Embryonic facial prominence (tissue), 1 donor: ENCODE data around the gene C3orf18.

ENCODE experiments used
- DNase-seq: peaks from one replicate; pipeline ENCODE4 v3.0.0-alpha.2; 2016; ENCODE audit errors: extremely low spot score

C3orf18 gene

DNA sequence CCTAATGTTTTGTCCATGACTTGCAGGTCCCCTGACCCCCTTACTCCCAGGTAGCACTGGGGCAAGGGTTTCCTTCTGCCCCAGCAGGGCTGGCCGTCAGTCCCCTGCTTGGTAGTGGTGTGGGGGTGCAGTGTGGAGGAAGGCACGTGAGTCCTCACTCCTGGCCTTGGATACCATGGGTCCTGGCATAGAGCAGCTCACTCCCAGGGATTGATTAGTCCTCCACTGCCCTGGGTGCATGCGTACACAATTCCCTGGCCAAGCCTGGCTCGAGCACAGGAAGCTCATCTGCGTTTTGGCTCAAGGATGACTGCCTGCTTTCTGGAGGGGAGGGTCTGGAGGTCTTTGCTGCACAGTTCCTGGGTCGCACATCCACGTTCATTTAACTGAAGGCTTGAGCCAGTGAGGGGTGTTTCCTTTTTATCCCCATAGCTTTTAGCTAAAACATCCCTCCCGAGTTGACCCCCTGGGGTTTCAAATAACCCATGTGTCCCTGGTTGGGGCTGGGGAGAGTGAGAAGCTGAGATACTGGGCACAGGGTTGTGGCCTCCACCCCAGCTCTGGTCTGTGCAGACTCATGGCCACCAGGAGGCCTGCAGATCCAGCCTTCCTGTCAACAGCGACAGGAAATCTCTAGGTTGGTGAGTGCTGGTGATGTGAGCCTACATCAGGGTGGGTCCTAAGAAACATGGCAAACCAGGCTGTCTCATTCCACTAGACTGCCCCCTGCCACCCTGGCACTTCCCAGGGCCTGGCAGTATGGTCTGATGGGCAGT is 13.3 kb upstream of the C3orf18 start:
- no peak for DNase-seq

DNA sequence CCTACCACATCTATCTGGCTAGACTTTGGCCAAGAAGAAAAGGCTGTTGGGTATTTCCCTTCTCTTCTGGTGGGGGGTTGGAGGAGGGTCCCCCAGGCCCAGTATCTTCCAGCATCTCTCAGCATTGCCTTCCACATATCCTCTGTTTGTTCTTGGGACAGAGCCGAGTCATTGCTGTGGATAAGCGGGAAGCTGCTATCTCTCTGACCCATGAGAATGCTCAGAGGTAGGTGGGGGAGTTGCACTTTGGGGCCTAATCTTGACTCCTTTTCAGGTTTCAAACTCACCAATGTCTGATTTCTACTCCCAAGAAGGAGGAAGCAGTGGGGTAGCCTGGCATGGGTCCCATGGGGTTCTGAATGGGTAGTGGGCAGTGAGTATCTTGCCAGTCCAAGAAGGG is 9.8 kb upstream of the C3orf18 start:
- DNase-seq: no peak

GRCh38 chr3:50575372-50575771 is 7.8 kb upstream of the C3orf18 start:
- DNase-seq: no peak

DNA sequence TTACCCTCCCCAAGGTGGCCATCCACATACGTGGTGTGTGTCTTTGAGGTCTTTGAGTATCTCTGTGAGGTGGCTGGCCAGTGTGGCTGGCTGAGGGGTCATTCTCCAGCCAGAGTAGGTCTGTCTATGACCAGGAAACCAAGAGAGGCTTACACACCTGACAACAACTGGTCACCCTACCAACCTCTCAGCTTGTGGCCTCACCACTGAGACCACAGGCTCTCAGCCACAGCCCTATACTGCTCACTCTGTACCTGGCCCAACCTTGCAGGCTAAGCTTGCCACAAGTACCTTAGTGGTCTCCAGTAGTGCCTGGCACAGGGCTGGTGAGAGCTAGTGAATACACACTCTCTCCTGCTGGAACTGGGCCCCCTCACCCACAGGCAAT is 6.9 kb upstream of the C3orf18 start:
- no peak for DNase-seq

- DNase-seq: no peak
Measured at GRCh38 chr3:50573566-50574443, 6.3 kb upstream of the C3orf18 start.

GRCh38 chr3:50572801-50573371 is 5.3 kb upstream of the C3orf18 start:
- DNase-seq: no peak

DNA sequence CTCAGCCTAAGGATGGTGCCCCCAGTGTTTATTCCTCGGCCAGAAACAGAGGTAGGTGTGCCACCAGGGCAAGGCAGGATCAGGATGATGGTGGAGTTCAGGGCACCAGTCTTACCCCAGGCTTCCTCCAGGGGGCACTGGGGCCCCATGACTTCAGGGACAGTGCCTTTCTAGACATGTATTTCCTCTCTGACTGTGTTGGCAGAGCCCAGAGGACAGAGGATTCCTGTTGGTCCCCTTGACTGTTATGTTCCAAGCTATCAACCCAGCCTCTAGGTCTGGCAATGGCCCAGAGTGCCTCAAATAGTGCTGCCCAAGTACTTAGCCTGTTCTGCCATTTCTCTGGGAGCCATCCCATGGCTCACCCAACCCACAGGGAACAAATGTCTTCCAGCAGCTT is 4.6 kb upstream of the C3orf18 start:
- DNase-seq: no peak

DNA sequence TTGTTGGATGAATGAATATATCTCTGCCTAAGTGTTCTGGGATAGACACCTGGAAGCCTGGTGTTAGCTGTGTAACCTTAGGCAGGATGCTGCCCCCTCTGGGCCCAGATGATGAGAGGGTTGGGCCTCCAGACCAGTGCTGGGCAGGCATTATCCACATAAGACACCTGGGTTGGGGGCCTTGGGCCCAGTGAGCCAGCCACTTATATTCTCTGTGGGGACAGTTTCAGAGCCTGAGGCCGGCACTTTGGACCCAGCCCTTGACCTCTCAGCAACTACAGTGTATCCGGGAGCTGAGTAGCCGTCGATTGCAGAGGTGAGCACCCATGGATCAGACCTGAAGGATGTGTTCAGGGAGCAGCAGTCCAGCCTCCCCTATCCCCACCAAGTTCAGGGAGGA is 3.9 kb upstream of the C3orf18 start:
- no peak for DNase-seq

GRCh38 chr3:50570508-50571279 is 3.1 kb upstream of the C3orf18 start:
- no peak for DNase-seq

DNA sequence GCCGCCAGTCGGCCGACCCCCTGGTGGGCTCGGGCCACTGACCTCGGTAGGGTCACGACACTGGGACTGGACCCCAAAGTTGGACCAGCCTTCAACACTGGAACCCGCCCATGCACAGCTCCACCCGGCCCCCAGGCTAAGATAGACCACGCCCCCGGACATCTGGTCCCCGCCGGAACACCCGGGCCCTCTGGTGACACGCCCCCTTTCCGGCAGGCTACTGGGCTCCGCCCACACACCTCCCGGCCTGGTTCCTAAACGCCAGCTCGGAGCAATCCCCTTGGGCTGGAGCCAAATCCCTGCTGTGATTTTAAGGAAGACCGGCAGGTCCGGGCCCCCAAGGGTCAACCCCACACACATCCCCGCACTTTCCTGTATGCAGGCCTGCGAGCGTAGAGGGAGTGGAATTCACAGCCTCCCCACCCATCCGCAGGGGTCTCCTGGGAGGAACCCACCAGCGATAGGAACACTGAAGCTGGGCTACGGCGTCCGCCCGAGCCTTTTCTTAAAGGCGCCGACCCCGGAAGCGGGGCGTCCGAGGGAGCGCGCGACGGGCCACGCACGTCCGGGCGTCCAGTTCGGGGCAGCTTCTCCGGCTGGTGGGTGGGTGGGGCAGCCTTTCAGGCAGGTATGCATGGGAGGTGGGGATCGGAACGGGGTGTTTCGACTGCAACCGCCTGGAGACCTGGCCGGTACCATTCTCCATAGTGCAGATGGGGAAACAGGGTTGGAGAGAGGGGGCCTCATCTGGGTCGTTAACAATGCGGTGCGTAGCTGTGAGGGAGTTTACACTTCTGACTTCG is 1.6 kb upstream of the C3orf18 start, which contains the start of gene HEMK1:
HEMK1 (plus strand) TSS at position 576 of the 803 bp plus-strand sequence. CDS start 1,583 bp downstream, outside the sequence.
- peak; percentile 84 for DNase-seq

DNA sequence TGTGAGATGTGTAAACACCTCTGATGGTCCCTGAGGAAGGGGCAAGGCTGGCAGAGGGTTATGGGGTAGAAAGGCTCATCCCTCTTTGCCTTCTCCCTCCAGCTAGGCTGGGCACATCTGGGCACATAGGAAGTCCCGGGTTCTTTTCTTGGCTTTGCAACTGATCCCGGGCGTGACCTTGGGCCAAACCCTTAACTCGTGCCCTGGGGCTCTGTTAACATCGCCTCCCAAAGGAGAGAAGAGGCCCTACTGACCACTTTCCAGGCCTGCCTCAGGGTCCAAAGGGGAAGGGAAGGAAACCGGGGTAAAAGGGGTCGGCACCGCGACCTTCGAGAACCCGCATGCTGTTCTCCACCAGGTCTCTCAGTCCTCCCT is 549 bp downstream of the C3orf18 start:
- no peak for DNase-seq

DNA sequence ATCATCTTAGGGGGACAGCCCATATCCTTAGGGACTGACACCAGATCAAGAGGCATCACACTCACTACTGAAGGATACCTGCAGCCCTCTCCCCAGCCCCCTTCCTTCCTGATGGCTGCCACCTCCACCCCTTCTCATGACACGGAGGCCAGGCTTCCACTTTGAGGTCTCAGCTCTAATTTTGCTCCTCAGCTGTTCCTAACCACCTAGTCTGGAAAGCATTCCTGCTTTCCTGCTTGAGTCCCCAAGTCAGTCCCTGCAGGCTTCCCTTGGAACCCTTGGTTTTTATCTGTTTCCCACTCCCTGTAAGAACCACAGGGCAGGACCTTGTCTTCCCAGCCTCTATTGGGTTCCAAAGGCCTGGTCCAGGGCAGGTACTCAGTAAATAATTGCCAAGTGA is 3.2 kb downstream of the C3orf18 start:
- no peak for DNase-seq

GRCh38 chr3:50563867-50564266 is 3.7 kb downstream of the C3orf18 start:
- no peak for DNase-seq

GRCh38 chr3:50562861-50563260 is 4.7 kb downstream of the C3orf18 start:
- no peak for DNase-seq

- DNase-seq: no peak
Measured at GRCh38 chr3:50559702-50560101, 7.8 kb downstream of the C3orf18 start.

- peak; percentile 59 for DNase-seq
Measured at GRCh38 chr3:50557915-50558314, 9.6 kb downstream of the C3orf18 start.

GRCh38 chr3:50557106-50557505 is 10.4 kb downstream of the C3orf18 start:
- DNase-seq: no peak

- no peak for DNase-seq
Measured at GRCh38 chr3:50554553-50554952, 13.0 kb downstream of the C3orf18 start.

DNA sequence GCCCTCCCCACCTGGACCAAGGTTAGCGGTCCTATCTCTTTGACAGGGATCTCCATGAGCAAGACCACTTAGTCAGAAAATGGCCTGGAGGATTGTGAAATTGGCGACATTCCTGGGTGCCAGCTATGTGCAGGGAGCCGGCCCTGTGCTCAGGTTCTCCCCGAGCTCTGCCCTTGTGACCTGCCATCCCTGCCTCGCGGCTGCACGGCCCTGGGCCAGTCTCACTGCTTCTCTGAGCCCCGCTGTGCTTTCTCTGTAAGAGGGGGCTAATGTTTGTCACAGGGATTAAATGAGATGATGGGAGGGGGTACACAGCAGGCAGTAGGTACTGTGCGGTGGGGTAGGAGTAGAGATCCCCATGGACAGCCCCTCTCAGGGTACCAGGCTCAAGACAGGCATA is 14.9 kb downstream of the C3orf18 start:
- no peak for DNase-seq

DNA sequence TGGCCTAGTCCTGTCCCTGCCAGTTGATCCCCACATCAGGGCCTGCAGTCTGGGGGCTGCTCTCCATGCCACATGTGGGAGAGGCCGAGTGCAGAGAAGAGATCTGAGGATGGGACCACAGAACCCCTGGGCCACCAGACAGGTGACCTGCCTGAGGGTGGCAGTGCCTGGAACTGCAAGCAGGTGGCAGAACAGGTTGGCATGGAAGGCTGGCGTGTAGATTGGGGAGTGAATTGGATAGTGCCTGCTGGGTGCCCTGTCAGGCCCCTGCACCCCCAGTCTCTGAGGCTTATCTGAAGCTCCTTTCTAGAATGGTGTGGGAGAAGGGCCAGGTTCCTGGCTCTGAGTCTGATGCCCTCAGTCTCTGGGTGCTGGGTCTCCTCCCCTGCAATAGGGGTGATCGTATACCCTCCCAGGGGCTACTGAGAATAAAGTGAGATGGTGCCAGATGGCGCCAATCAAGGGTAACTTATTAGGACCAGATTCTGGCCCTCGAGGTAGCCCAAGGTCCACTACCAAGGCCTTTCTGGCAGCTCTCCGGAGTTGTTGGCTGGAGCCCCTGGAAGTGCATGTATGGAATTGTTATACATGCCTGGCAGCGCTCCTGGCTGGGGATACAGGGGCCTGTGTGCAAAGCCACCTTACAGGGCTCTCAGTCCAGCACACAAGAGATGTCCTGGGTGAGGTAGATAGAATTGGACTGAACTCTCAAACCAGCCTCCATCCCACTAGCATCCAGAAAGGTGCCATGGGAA is 15.7 kb downstream of the C3orf18 start:
- DNase-seq: no peak
